Measurements from ENCODE around the gene PROK1. TPM values are rescaled to one million over a fixed set of nuclear protein-coding genes. Genes with fewer than 3 reads are reported as not detected.

Gene PROK1
- total and polyA plus RNA-seq, 2 of the 4 experiments (the other 2 are of a cell fraction) = not detected

- no peak overlapping the region for H2BK15ac ChIP-seq (ENCODE audit: low read depth, low read length)
- H3K9me3 ChIP-seq (ENCODE audit: control insufficient read depth, insufficient read depth, low read length) = no peaks in the 10 kb centered on the region
- no peaks in the 10 kb centered on the region for H3K9me1 ChIP-seq (ENCODE audit: insufficient read depth, low read length)
- H3K4ac ChIP-seq (ENCODE audit: low read depth, low read length) = no peak overlapping the region
- peaks cover 4% of the 10 kb centered on the region; the same call in 1 of the 2 replicates for H3K27me3 ChIP-seq (ENCODE audit: control insufficient read depth, insufficient read depth, low read length)
- no peak overlapping the region for H3K4me2 ChIP-seq (ENCODE audit: low read depth, low read length)
- no peak overlapping the region for H3K18ac ChIP-seq (ENCODE audit: low read depth, low read length)
- peaks cover 4 to 17% of the 10 kb centered on the region in 2 experiments; a peak in 3 of 4 replicates for H3K79me1 ChIP-seq (ENCODE audit: low read depth in 1 of 2, low read length in 2 of 2)
- no peaks in the 10 kb centered on the region for H4K20me1 ChIP-seq (ENCODE audit: insufficient read depth, low read length)
- no peak overlapping the region for H3K27ac ChIP-seq (ENCODE audit: insufficient read depth, low read length)
- H4K91ac ChIP-seq (ENCODE audit: insufficient read depth, low read depth, low read length) = no peak overlapping the region
- H2BK120ac ChIP-seq (ENCODE audit: low read depth, low read length) = no peak overlapping the region
- H2BK20ac ChIP-seq (ENCODE audit: low read depth, low read length) = no peak overlapping the region
- no TSS peak for BruUV-seq (replicated peaks)
- WGBS, 2 experiments (ENCODE audit: extremely low coverage in 2 of 2, insufficient read length in 1 of 2) = 54% methylated on average over 2 of the region's 7 CpGs; no CpG with 5 or more reads in 1 of the 2 experiments
- ChIA-PET POLR2A (ENCODE audit: unreplicated experiment) (no interaction called here), CTCF (interaction anchor here (1.0 to 2.5 kb wide), 5 partner anchors 13 to 208 kb away, joined by 3 to 29 read pairs (median 7); no protein-coding TSS in a partner anchor)
- intact Hi-C loops (cut with micrococcal nuclease) = no loop called here
- H3K56ac ChIP-seq (ENCODE audit: extremely low read depth, insufficient read depth, low read length) = no peak overlapping the region
- DNase-seq = no peak
- H3K36me3 ChIP-seq (ENCODE audit: control insufficient read depth, insufficient read depth, low read length) = no peaks in the 10 kb centered on the region
- no peak overlapping the region for H3K14ac ChIP-seq (replicated peaks; ENCODE audit: low read depth, low read length)
- ATAC-seq (ENCODE audit: low read depth) = no peak
- peaks cover 2% of the 10 kb centered on the region; the same call in 1 of the 2 replicates for H3K4me1 ChIP-seq (ENCODE audit: control insufficient read depth, insufficient read depth, low read length)
- TF ChIP-seq NFE2L2 (IDR thresholded peaks at IDR 0.05; ENCODE audit: low read depth, low read length) = no peak
- no peak for TF ChIP-seq CEBPB (IDR thresholded peaks at IDR 0.05; ENCODE audit: low read depth, low read length)
- no peak for TF ChIP-seq USF2 (IDR thresholded peaks at IDR 0.05; ENCODE audit: low read depth, low read length)
- TF ChIP-seq MAZ (IDR thresholded peaks at IDR 0.05; ENCODE audit: borderline replicate concordance, low read depth, low read length) = no peak
- TF ChIP-seq POLR2A (IDR thresholded peaks at IDR 0.05; ENCODE audit: low read depth, low read length) = no peak
- no peak for TF ChIP-seq FOS (IDR thresholded peaks at IDR 0.05; ENCODE audit: low read depth, low read length)
- in situ Hi-C loops (cut with MboI; ENCODE audit: low sequenced_read_pairs) = loop anchor here (5.0 to 10.0 kb wide), 3 partner anchors 51 to 206 kb away; no protein-coding TSS in a partner anchor
- no peak overlapping the region for H2AK5ac ChIP-seq (ENCODE audit: low read depth, low read length)
- no peak overlapping the region for H4K8ac ChIP-seq (ENCODE audit: low read depth in 2 of 2, low read length in 2 of 2)
- H2AFZ ChIP-seq (replicated peaks; ENCODE audit: low read length, poor library complexity) = no peak overlapping the region
- no peak overlapping the region for H2BK5ac ChIP-seq (ENCODE audit: low read depth, low read length, poor library complexity, severe bottlenecking)
- H3K23ac ChIP-seq (ENCODE audit: low read depth, low read length) = no peak overlapping the region
- no peak overlapping the region for H3K4me3 ChIP-seq (ENCODE audit: insufficient read depth, low read depth, low read length)
- H3K9ac ChIP-seq (ENCODE audit: low read depth, low read length) = no peak overlapping the region
- no peak overlapping the region for H4K5ac ChIP-seq (ENCODE audit: low read depth, low read length)
- H2AK9ac ChIP-seq (replicated peaks; ENCODE audit: low read depth, low read length, poor library complexity) = no peak overlapping the region
- dilution Hi-C loops (cut with HindIII; ENCODE audit: low sequenced_read_pairs, unreplicated experiment) = no loop called here
Measured at GRCh38 chr1:110411173-110411735, 39.7 kb upstream of the PROK1 start.
